HEK293 (cell line): ENCODE results near the gene MYL7.

Experiments
- CTCF ChIA-PET: fragments of 350-600 bp; formaldehyde crosslinking; extraction: SDS; loops from one replicate; lab custom pipeline; 2021; ENCODE audit warnings: antibody characterized with exemption; lab: Yijun Ruan, JAX
- POLR2A ChIA-PET: fragments of 300-600 bp; formaldehyde crosslinking; extraction: SDS; loops from one replicate; lab custom pipeline; 2020; ENCODE audit warnings: antibody characterized with exemption, inconsistent platforms; lab: Yijun Ruan, JAX
- H3K27ac ChIP-seq: fragments of 200-500 bp; sonication (Bioruptor generic); 2 replicates; pipeline ENCODE4 v1.5.1; 2014; ENCODE audit warnings: low read depth, low read length, control low read depth, inconsistent platforms; ENCODE audit errors: extremely low read depth
- H3K36me3 ChIP-seq, 2 experiments: fragments of 200-500 bp in 1 of 2; sonication (Bioruptor generic) in 1 of 2; 1 replicate in 1 of 2; 2 replicates in 1 of 2; pipeline ENCODE4 v1.5.1; 2014 to 2017; ENCODE audit warnings: inconsistent platforms in 2 of 2, low read length in 2 of 2; ENCODE audit not compliant: control insufficient read depth in 2 of 2, insufficient read depth in 1 of 2
- H3K4me1 ChIP-seq: fragments of 200-500 bp; sonication (Bioruptor generic); 2 replicates; pipeline ENCODE4 v1.5.1; 2014; ENCODE audit warnings: mild to moderate bottlenecking, low read length, inconsistent platforms; ENCODE audit not compliant: control insufficient read depth, insufficient read depth
- H3K4me3 ChIP-seq: 2 replicates; pipeline ENCODE4 v1.5.1; 2011; ENCODE audit warnings: low read depth, mild to moderate bottlenecking, control low read depth, low read length, moderate library complexity
- H3K9me3 ChIP-seq: fragments of 200-500 bp; sonication (Bioruptor generic); 2 replicates; pipeline ENCODE4 v1.5.1; 2014; ENCODE audit warnings: low read depth, low read length, inconsistent platforms; ENCODE audit not compliant: control insufficient read depth, insufficient read depth
- GLI4 ChIP-seq: fragments of 450-650 bp; formaldehyde crosslinking; IDR thresholded peaks from 2 replicates; pipeline ENCODE4 v1.5.1; 2016; ENCODE audit warnings: missing biosample characterization, missing genetic modification characterization
- KLF17 ChIP-seq: fragments of 450-650 bp; formaldehyde crosslinking; IDR thresholded peaks from 2 replicates; pipeline ENCODE4 v1.5.1; 2016; ENCODE audit warnings: missing biosample characterization, missing genetic modification characterization
- OVOL3 ChIP-seq: fragments of 450-650 bp; formaldehyde crosslinking; IDR thresholded peaks from 2 replicates; pipeline ENCODE4 v1.5.1; 2016; ENCODE audit warnings: missing biosample characterization, missing genetic modification characterization
- PBX3 ChIP-seq: sonication (generic); formaldehyde crosslinking; IDR thresholded peaks from 2 replicates; pipeline ENCODE4 v1.8.1; 2022; ENCODE audit warnings: mild to moderate bottlenecking, moderate library complexity, missing genetic modification reagents
- SP3 ChIP-seq: fragments of 450-650 bp; formaldehyde crosslinking; IDR thresholded peaks from 2 replicates; pipeline ENCODE4 v1.5.1; 2016; ENCODE audit warnings: missing biosample characterization, missing genetic modification characterization
- TSHZ1 ChIP-seq: fragments of 450-650 bp; formaldehyde crosslinking; IDR thresholded peaks from 2 replicates; pipeline ENCODE4 v1.5.1; 2016; ENCODE audit warnings: missing biosample characterization, missing genetic modification characterization, borderline replicate concordance
- ZBTB10 ChIP-seq: fragments of 450-650 bp; formaldehyde crosslinking; IDR thresholded peaks from 2 replicates; pipeline ENCODE4 v1.5.1; 2016; ENCODE audit warnings: missing biosample characterization, missing genetic modification characterization
- ZBTB6 ChIP-seq: fragments of 450-650 bp; formaldehyde crosslinking; IDR thresholded peaks from 2 replicates; pipeline ENCODE4 v1.5.1; 2017; ENCODE audit warnings: missing biosample characterization, missing genetic modification characterization
- ZBTB8A ChIP-seq: fragments of 450-650 bp; formaldehyde crosslinking; IDR thresholded peaks from 2 replicates; pipeline ENCODE4 v1.5.1; 2016; ENCODE audit warnings: missing biosample characterization, missing genetic modification characterization
- ZNF19 ChIP-seq: fragments of 450-650 bp; formaldehyde crosslinking; IDR thresholded peaks from 2 replicates; pipeline ENCODE4; 2016; ENCODE audit warnings: missing biosample characterization, missing genetic modification characterization, low read depth
- ZNF211 ChIP-seq: fragments of 450-650 bp; formaldehyde crosslinking; IDR thresholded peaks from 2 replicates; pipeline ENCODE4 v1.5.1; 2016; ENCODE audit warnings: low read depth, missing biosample characterization, missing genetic modification characterization
- ZNF214 ChIP-seq: fragments of 450-650 bp; formaldehyde crosslinking; IDR thresholded peaks from 2 replicates; pipeline ENCODE4 v1.5.1; 2017; ENCODE audit warnings: missing biosample characterization, mild to moderate bottlenecking, missing genetic modification characterization, borderline replicate concordance
- ZNF280C ChIP-seq: fragments of 450-650 bp; formaldehyde crosslinking; IDR thresholded peaks from 2 replicates; pipeline ENCODE4 v1.5.1; 2016; ENCODE audit warnings: missing biosample characterization, missing genetic modification characterization
- ZNF501 ChIP-seq: fragments of 450-650 bp; formaldehyde crosslinking; IDR thresholded peaks from 2 replicates; pipeline ENCODE4 v1.5.1; 2016; ENCODE audit warnings: missing biosample characterization, missing genetic modification characterization
- ZNF580 ChIP-seq: fragments of 450-650 bp; formaldehyde crosslinking; IDR thresholded peaks from 2 replicates; pipeline ENCODE4 v1.5.1; 2016; ENCODE audit warnings: missing biosample characterization, missing genetic modification characterization
- ZNF645 ChIP-seq: fragments of 450-650 bp; formaldehyde crosslinking; IDR thresholded peaks from 2 replicates; pipeline ENCODE4; 2016; ENCODE audit warnings: missing biosample characterization, missing genetic modification characterization
- ZNF701 ChIP-seq: fragments of 450-650 bp; formaldehyde crosslinking; IDR thresholded peaks from 2 replicates; pipeline ENCODE4 v1.5.1; 2016; ENCODE audit warnings: missing biosample characterization, missing genetic modification characterization
- ZNF785 ChIP-seq: fragments of 450-650 bp; formaldehyde crosslinking; IDR thresholded peaks from 2 replicates; pipeline ENCODE4 v1.5.1; 2016; ENCODE audit warnings: missing biosample characterization, missing genetic modification characterization
- ZNF837 ChIP-seq: fragments of 450-650 bp; formaldehyde crosslinking; IDR thresholded peaks from 2 replicates; pipeline ENCODE4 v1.5.1; 2016; ENCODE audit warnings: missing biosample characterization, missing genetic modification characterization
- ZSCAN4 ChIP-seq: fragments of 450-650 bp; formaldehyde crosslinking; IDR thresholded peaks from 2 replicates; pipeline ENCODE4 v1.5.1; 2017; ENCODE audit warnings: missing biosample characterization, missing genetic modification characterization

The MYL7 gene

GRCh38 chr7:44167920-44168319 lies 26.8 kb upstream of the MYL7 start:
- Histone ChIP-seq H3K27ac (no peak overlapping the region), H3K36me3 (no peaks in the 10 kb centered on the region), H3K9me3 (no peaks in the 10 kb centered on the region), H3K4me1 (no peaks in the 10 kb centered on the region), H3K4me3 (no peak overlapping the region)
- TF ChIP-seq ZBTB10 (tag by site-specific recombination), result no peak
- no peak for TF ChIP-seq ZNF837 (tag by site-specific recombination)
- TF ChIP-seq GLI4 (tag by site-specific recombination), result no peak
- no peak for TF ChIP-seq ZNF785 (tag by site-specific recombination)
- TF ChIP-seq PBX3, result no peak
- TF ChIP-seq ZNF580 (tag by site-specific recombination), result no peak
- TF ChIP-seq ZNF501, result no peak
- TF ChIP-seq SP3 (tag by site-specific recombination), result no peak
- ChIA-PET CTCF (no interaction called here), POLR2A (no interaction called here)

GRCh38 chr7:44163591-44163990 lies 22.5 kb upstream of the MYL7 start:
- Histone ChIP-seq H3K27ac (no peak overlapping the region), H3K36me3 (no peaks in the 10 kb centered on the region), H3K9me3 (no peaks in the 10 kb centered on the region), H3K4me1 (no peaks in the 10 kb centered on the region), H3K4me3 (no peak overlapping the region)
- ChIA-PET CTCF (interaction anchor here (1.2 kb wide), 2 partner anchors 32 to 33 kb away, joined by 3 to 5 read pairs; no protein-coding TSS in a partner anchor), POLR2A (no interaction called here)
- TF ChIP-seq ZNF19 (tag by site-specific recombination) (no peak), ZNF280C (tag by site-specific recombination) (no peak), TSHZ1 (no peak), ZSCAN4 (tag by site-specific recombination) (no peak), ZNF701 (tag by site-specific recombination) (no peak), OVOL3 (no peak), ZNF211 (no peak), ZBTB6 (no peak), KLF17 (tag by site-specific recombination) (no peak), ZNF645 (no peak), ZBTB8A (tag by site-specific recombination) (no peak), ZNF214 (tag by site-specific recombination) (no peak)
